HG03175 (cell line): ENCODE data around the gene LRRTM3.

Experiments
- ATAC-seq: cut with Tn5 transposase; IDR thresholded peaks from one replicate; pipeline ENCODE4 v1.9.1; 2021; ENCODE audit warnings: mild to moderate bottlenecking, moderate library complexity; ENCODE audit not compliant: unreplicated experiment

LRRTM3 gene

GRCh38 chr10:66931949-66932343 is 6.1 kb downstream of the LRRTM3 start:
- ATAC-seq = no peak

DNA sequence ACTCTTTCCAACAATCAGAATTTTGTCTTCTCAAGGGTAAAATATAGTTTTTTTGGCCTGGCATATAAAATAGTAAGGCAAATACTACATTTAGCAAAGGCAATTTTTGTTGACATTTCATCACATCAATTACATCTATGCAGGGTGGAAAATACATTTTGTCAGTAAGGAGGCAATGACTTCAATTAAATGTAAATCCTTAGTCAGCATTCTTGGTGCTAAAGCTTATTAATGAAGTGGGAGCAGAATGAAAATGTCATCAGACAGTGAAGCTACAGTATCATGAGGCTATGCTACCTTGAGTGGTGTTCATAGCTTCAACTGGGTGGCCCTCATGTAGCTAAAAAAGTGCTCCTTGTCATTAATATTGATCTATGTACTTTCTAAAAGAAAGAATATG is 8.9 kb downstream of the LRRTM3 start:
- ATAC-seq = no peak

DNA sequence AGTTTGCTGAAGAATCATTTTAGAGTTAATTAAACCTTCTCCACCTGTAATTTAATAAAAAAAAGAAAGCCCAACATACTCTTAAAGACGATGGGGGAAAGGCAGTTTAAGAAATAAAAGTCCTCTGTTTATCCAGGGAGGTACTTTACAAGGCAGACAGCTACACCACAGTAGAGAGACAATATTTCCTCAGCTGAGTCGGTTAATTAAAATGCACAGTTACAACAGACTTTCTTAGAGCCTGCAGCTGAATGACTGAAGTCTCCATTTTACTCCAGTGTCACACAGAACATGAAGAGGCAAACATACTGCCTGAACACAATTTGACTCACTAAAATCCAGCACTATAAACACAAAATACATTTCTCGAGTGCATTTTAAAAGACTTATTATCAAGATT is 15.1 kb downstream of the LRRTM3 start:
- no peak for ATAC-seq

DNA sequence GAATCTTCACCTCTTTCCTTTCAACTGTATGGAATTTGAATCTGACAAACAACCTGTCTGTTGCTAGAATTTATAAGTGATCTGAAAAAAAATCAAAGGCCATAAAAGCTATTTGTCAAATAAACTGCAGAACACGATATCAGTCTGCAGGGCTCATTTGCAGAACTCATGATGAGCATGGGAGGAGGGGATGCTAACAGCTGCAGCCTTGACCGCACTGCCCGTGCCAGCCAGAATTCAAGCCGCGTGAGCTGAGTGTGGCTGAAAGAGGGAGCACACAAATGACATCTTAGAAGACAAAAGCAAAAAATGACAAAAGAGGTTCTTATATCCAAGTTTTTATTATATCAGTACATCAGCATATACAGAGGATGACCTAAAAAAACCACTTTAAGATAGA is 15.7 kb downstream of the LRRTM3 start:
- no peak for ATAC-seq

DNA sequence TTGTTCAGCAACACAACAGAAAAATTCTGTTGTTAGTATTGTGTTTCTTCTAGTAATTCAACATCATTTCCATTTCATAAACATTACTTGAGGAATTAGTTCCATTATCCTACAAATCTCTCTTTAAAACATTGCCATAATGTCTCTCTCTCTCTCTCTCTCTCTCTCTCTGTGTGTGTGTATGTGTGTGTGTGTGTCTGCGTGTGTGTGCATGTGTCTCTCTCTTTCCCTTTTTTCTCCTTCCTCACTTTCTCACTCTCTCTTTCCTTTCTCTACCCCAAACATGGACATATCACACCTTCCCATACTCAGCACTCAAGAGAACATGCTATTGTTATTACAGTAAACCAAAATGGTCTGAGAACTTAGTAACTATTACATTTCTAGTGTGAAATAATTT is 16.6 kb downstream of the LRRTM3 start:
- no peak for ATAC-seq

DNA sequence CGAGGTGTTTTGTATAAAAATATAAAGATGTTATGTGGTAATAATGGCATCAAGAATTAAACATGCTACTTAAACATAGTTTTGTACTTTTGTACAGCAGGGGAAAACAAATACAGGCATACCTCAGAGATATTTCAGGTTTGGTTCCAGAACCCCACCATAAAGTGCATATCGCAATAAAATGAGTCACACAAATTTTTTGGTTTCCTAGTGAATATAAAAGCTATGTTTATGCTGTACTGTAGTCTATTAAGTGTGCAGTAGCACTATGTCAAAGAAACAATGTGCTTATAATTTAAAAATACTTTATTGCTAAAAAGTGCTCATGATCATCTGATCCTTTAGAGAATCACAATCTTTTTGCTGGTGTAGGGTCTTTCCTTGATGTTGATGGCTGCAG is 17.8 kb downstream of the LRRTM3 start:
- no peak for ATAC-seq

- ATAC-seq = no peak
These were observed 26.1 kb downstream of the LRRTM3 start for GRCh38 chr10:66951896-66952295.

GRCh38 chr10:66958466-66958865 is 32.6 kb downstream of the LRRTM3 start:
- no peak for ATAC-seq

DNA sequence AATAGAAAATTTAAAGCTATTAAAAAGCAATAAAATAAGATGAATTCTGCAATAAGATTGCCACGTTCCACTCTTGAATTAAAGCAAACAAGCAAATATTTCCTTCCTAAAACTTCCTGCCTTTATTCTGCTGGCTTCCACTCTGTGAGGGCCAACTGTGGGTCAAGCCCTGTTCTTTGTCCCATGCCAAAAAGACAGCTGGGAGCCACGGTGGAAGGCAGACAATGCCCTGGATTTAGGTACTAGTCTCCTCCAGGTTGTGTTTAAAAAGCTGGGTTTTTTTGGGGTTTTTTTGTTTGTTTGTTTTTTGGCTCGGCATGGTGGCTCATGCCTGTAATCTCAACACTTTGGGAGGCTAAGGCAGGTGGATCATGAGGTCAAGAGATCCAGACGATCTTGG is 39.1 kb downstream of the LRRTM3 start:
- no peak for ATAC-seq

DNA sequence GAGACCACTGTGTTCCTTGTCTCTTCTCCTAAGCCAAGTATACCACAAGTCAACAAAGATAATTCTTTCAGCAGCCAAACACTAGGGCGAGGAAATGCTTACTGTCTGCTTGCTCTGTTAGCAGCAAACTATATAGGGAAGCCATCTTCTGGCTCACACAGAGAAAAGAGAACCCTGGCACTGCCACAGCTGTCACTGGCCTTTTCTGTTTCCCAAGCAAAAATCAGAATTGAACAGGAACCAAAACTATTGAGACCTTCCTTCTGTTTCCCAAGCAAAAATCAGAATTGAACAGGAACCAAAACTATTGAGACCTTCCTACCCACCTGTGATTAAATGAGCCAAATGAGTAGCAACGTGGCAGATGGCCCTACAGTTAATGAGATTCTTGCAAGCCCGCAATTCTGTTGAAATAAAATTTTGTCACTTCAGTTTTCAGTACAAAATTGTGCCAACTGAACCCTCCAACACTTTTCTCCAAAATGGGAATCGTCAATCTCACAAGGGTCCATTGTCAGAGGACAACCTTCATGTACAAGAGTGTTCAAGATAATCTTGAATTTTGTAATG is 54.5 kb downstream of the LRRTM3 start:
- no peak for ATAC-seq

GRCh38 chr10:66981361-66982052 is 55.7 kb downstream of the LRRTM3 start:
- ATAC-seq = no peak

- no peak for ATAC-seq
These were observed 56.2 kb downstream of the LRRTM3 start for GRCh38 chr10:66982053-66982420.

- ATAC-seq = no peak
These were observed 57.1 kb downstream of the LRRTM3 start for GRCh38 chr10:66982792-66983474.

DNA sequence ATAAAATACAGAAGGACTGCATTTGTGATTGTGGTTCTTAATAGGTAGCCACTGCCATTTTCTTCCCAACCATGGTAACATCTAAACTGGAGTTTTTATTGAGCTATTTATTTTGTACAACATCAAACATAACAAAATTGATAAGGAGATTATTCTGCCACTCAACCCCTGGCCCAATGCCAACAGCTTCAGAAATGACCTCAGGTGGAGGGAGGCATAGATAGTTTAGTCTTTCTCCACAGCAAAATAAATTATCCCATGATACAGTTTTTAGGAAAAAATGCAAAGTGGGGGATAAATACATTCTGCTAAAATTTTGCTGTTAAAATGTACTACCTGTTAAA is 57.6 kb downstream of the LRRTM3 start:
- no peak for ATAC-seq

GRCh38 chr10:66990143-66990830 is 64.5 kb downstream of the LRRTM3 start:
- ATAC-seq = no peak

DNA sequence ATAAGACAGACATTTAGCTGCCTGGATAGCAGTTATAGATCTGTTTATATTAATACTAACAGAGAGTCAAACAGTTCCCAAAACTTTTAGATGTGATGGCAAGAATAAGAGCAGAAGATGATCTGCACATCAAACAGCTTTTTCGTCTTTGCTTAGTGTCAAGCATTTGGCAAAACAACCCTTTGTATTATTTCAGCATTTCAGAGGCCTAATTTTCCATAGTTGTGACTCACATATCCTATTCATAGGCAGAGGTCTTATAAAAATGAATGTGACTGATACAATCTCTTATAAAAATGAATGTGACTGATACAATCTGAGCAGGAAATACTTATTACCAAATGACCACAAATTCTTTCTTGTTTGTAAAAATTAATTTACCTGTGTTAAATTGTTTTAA is 71.2 kb downstream of the LRRTM3 start:
- ATAC-seq = no peak

- ATAC-seq = no peak
These were observed 74.1 kb downstream of the LRRTM3 start for GRCh38 chr10:66999762-67000545.

GRCh38 chr10:67004690-67005089 is 78.9 kb downstream of the LRRTM3 start:
- ATAC-seq = no peak

DNA sequence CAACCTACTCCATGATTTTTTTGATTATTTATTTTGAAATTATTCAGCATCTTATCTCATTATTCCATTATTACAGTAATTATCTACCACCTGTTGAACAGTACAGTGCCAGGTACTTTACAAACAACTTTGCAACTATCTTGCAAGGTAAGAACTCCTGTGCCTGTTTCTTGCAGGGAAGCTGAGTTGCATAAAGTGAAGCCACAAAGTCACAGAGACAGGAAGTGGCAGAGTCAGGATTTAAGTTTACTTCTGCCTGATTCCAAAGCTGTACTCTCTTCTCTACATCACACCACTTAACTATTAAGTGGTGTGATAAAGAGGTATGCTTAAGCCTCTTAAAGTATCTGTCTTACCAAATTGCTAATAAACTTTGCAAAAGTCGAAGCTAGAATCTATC is 80.1 kb downstream of the LRRTM3 start:
- no peak for ATAC-seq

- no peak for ATAC-seq
These were observed 85.6 kb downstream of the LRRTM3 start for GRCh38 chr10:67011480-67011879.

DNA sequence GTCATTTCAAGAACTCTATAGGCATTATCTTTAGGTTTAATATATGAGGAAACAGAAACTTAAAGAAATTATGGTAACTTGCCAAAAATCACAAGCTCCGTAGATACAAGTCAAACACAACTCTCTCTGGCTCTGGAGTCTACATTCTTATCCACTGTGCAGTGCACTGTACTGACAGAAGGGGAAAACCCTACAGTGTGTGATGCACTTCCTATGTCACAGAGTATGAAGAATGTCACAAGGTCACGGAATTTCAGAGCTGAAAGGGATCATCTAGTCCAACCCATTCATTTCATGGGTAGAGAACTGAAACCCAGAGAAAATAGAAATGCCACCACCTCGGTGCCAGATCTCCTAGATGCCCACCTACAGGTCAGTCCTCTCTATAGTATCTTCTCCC is 86.1 kb downstream of the LRRTM3 start:
- no peak for ATAC-seq
